Measurements from ENCODE around the gene LSM7.

Gene LSM7

GRCh38 chr19:2328401-2329148 lies at the start of gene LSM7, which contains the start of gene SPPL2B:
TSS of gene LSM7 (minus strand) at chr19:2328586. CDS start at chr19:2328566, 20 bp downstream.
TSS of gene SPPL2B (plus strand) at chr19:2328684. CDS start at chr19:2328710, 26 bp downstream.
- peak; percentile 80 for DNase-seq

GRCh38 chr19:2376784-2377519 lies 48.6 kb upstream of the LSM7 start:
- peak; percentile 13 for DNase-seq

GRCh38 chr19:2375353-2376121 lies 47.2 kb upstream of the LSM7 start:
- DNase-seq = no peak

GRCh38 chr19:2374808-2375207 lies 46.4 kb upstream of the LSM7 start:
- DNase-seq = no peak

GRCh38 chr19:2372076-2372612 lies 43.8 kb upstream of the LSM7 start:
- DNase-seq = no peak

GRCh38 chr19:2371656-2372055 lies 43.3 kb upstream of the LSM7 start:
- DNase-seq = no peak

GRCh38 chr19:2365201-2365970 lies 37.0 kb upstream of the LSM7 start:
- DNase-seq = no peak

GRCh38 chr19:2363419-2363818 lies 35.0 kb upstream of the LSM7 start:
- DNase-seq = no peak

- no peak for DNase-seq
These were observed 34.5 kb upstream of the LSM7 start for GRCh38 chr19:2362970-2363300.

GRCh38 chr19:2362046-2362969 lies 33.9 kb upstream of the LSM7 start:
- no peak for DNase-seq

- no peak for DNase-seq
These were observed 33.1 kb upstream of the LSM7 start for GRCh38 chr19:2361246-2362045.

- DNase-seq = no peak
These were observed 32.4 kb upstream of the LSM7 start for GRCh38 chr19:2360833-2361232.

- DNase-seq = no peak
These were observed 31.8 kb upstream of the LSM7 start, which contains the start of gene TMPRSS9 for GRCh38 chr19:2359992-2360685. TSS of gene TMPRSS9 (plus strand) at chr19:2360265. CDS start at chr19:2389786, 29,521 bp downstream.

GRCh38 chr19:2358548-2359173 lies 30.3 kb upstream of the LSM7 start:
- no peak for DNase-seq

GRCh38 chr19:2357279-2358206 lies 29.2 kb upstream of the LSM7 start:
- DNase-seq = no peak

- no peak for DNase-seq
These were observed 27.8 kb upstream of the LSM7 start for GRCh38 chr19:2356036-2356646.

GRCh38 chr19:2355168-2356035 lies 27.0 kb upstream of the LSM7 start:
- no peak for DNase-seq
